Activated CD8-positive, alpha-beta memory T cell treated with anti-CD3 and anti-CD28 coated beads, Interleukin-2, amount 50 U/mL, for 4 hours (primary cell): ENCODE results near the gene LPP.

Experiments used
- DNase-seq: peaks from one replicate; pipeline ENCODE4 v3.0.0-alpha.2; 2020

The LPP gene

GRCh38 chr3:188135271-188135670 is 18.7 kb upstream of the LPP start:
- DNase-seq: no peak

GRCh38 chr3:188137051-188137450 is 16.9 kb upstream of the LPP start:
- DNase-seq: no peak

DNA sequence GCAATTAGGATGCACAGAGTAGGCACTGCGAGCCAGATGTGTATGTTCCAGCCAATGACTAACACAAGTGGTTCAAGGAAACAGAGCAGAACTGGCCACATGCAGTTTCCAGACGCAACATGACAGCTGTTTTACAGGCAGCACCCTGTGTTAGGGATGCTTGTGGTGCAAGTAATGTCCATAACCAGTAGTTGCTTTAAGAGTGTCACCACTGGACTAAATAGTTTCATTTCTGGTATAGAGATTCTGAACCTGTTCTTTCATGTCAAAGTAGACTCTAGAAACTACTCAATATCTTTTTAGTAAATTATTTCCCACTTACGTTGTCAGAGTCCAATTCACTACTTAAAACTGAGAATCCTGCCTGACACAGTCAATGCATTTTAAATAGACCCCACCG is 14.5 kb upstream of the LPP start:
- no peak for DNase-seq

DNA sequence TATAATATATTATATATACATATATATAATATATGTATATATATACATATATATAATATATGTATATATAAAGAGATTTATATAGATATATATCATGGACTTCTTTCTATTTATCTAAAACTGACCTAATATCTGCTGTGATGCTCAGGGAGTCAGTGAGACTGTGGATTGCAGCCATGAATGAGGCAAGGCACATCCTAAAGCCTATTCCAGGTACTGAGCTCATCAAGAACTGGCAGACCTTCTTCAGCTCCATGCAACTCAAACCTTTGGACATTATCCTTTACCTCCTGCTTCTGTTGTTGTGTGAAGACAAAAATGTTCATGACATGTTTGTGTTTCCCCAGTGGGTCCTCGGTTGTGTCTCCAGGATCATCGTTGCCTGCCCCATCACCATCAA is 7.7 kb upstream of the LPP start:
- no peak for DNase-seq

DNA sequence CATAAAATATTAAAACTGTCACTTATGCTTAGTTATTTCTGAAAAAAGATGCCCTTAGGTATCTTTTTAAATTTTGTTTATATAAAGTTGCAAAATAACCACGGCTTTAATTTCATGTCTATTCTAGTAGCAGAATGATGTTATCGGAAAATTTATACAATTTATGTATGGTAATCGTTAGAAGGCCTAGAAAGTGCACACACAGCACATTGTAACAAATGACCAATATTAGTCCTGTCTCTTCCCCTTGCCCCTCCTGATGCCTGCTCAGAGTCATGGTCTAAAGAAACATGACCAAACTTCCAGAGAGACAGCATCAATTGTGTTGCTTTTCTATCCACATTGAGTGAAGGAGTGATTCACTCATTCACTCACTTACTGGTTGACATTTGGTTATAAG is 6.2 kb upstream of the LPP start:
- no peak for DNase-seq

DNA sequence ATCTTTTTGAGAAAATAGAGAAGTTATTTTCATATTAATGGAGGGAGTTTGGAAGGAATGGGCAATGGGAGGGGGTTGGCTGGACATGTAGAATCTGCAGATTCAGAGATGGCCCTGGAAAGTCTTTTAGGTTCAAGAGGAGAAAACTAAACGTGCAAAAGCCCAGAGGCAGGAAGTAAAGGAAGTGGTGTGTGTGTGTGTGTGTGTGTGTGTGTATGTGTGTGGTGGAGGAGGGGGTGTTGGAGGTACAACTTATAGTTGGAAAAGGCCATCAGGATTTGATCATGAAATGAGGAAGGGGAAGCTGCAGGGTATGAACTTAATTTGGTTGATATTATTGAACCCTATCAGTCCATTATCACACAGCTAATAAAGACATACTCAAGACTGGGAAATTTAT is 5.6 kb upstream of the LPP start:
- DNase-seq: no peak

- no peak for DNase-seq
These were observed 4.4 kb upstream of the LPP start for GRCh38 chr3:188149587-188149986.

GRCh38 chr3:188150982-188151381 is 3.0 kb upstream of the LPP start:
- no peak for DNase-seq

GRCh38 chr3:188151438-188151837 is 2.5 kb upstream of the LPP start:
- no peak for DNase-seq

GRCh38 chr3:188152660-188153436 is 1.1 kb upstream of the LPP start:
- no peak for DNase-seq

DNA sequence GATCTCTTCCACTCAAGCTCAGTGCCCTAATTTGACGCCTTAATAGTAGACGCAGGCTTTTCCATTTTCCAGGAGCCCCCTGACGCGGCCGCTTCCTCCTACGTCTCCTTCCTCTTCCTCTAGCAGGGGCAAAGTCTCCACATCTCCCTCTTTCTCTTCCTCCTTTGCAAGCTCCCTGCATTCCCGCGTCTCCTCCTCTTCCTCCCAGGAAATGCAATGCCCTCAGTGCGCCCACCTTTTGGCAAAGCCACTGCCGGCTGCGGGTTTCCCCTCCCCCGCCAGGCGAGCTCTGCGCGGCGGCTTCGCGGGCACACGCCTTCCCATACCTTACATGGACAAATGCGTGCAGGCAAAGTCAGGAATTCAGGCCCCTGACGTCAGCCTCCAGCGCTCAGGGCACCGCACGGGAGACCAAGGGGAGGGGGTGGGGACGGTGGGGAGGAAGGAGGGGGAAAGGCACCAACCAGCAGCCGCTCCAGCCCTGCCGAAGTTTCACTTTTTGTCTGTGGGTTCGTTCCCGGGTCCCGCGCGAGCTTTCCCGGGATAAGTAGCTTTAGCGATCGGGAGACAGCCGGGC is 432 bp upstream of the LPP start:
- DNase-seq: peak; percentile 37

DNA sequence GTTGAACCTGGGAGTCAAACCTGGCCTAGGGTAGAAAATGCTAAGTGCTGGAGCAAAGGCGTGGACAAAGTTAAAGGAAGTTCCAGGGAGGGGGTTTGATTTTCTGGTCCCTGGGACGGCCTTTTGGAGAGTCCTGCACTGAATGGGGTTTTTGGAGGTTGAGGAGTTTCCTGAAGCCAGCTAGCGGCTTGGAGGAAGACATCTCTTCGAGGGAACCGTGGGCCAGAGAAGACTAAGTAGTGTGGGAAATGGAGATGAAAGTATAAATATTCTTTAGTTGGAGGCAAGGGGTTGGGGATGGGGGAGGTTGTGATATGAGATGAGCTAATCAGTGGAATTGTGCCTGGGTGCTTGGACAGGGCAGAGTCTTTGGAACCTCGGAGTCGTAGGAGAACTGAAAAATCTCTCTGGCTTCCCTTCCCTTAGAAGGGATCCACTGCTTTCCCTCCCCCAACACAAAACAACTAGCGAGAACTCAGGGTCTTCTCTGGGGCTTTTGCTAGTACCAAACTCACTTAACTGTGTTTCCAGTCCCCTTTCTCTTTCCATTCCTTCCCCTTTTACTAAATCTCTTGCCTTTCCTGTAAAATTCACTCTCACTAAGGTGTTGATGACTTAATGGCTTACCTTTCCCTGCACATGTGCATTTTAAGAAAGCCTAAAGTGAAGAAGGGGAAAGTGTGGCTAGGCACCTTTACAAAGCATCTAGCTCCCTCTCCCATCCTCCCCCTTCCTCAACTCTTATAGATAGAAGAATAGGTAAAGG is 1.0 kb downstream of the LPP start:
- no peak for DNase-seq

- DNase-seq: no peak
These were observed 2.1 kb downstream of the LPP start for GRCh38 chr3:188156056-188156455.

DNA sequence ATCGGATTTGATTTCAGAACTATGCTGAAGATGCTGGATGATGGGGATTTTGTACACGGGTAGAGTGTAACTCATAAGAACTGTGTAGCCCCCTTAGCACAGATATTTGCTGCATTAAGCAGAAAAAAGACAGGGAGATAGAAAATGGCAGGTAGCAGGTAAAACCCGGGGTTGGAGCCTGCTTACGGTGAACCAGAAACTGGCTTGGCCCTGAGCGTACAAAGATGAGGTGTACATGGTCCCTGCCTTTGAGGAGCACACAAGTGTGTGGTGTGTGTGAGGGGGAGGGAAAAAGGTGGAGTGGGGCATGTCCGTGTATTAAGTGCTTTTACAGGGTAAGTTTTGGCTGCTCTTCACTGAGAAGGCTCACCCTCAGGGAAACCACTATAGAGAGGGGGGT is 3.5 kb downstream of the LPP start:
- DNase-seq: no peak

- no peak for DNase-seq
These were observed 4.0 kb downstream of the LPP start for GRCh38 chr3:188157971-188158370.

DNA sequence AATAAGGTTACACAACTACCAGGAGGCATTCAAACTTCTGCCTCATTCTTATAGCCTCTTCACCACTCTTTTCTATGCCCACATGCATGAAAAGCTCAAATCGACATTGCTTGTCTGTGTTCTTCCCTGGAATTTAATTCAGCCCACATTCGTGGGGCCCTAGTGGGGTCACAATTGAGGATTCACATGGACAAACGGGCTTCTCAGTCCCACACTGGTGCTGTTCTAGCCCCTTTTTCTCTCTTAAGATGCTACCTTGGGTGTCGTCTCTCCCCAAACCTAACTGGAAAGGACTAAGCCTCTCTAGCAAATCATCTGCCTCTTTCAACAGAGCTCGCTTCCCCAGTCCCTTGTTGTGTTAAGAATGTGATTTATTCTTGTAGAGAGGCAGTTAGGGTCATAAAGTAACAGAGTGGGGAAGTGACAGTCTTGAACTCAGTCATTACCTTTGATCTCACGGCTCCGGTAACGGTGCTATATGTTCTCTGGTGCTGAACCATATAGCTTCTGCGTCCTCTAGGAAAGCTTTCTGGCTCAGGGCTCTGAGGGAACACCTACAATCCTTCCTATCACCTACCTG is 4.9 kb downstream of the LPP start:
- no peak for DNase-seq

- DNase-seq: no peak
These were observed 6.8 kb downstream of the LPP start for GRCh38 chr3:188160751-188161150.

GRCh38 chr3:188164248-188164687 is 10.3 kb downstream of the LPP start:
- DNase-seq: no peak

GRCh38 chr3:188165596-188165995 is 11.6 kb downstream of the LPP start:
- no peak for DNase-seq

DNA sequence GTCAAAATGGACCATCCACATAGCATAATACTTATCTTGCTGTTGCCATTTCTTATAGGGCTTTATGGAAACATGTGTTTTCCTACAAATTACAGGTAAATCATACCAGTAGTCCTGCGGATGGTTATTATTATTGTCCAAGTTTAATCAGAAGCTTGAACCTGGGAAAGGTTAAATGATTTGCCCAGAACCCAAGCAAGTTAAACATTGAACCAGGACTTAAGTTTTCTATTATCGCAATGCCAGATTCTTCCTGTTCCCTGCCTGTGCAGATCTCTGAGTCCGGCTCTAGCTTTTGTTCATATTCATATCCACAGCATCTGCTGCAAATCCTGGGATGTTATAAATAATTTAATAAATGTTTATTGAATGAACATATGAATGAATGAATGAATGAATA is 12.5 kb downstream of the LPP start:
- DNase-seq: no peak

- no peak for DNase-seq
These were observed 14.2 kb downstream of the LPP start for GRCh38 chr3:188168186-188168585.

- DNase-seq: no peak
These were observed 14.7 kb downstream of the LPP start for GRCh38 chr3:188168648-188169047.

GRCh38 chr3:188169830-188170455 is 16.0 kb downstream of the LPP start:
- DNase-seq: no peak
